Astrocyte of the cerebellum (primary cell): Measurements from ENCODE around the gene KCNE2.
"Not testable (repeated sequence)": the region's sequence is repeated elsewhere in the genome, so short reads cannot be mapped to it uniquely, and the experiment has no call there.

Source experiments
- DNase-seq: peaks from one replicate; pipeline ENCODE4 v3.0.0-alpha.2; 2011; ENCODE audit warnings: low read depth
- H3K4me3 ChIP-seq: 2 replicates; pipeline ENCODE4 v1.5.1; 2011; ENCODE audit warnings: mild to moderate bottlenecking, low read depth, low read length, moderate library complexity
- in situ Hi-C: cut with HindIII; loops from 2 replicates; pipeline ENCODE4 v1.10.0; 2017; ENCODE audit warnings: low sequenced_read_pairs
- TF ChIP-seq, protein P1 (sequence below): IDR thresholded peaks from 2 replicates; pipeline ENCODE4 v1.5.1; 2012; ENCODE audit warnings: low read length, low read depth, moderate library complexity, mild to moderate bottlenecking; ENCODE audit errors: missing control alignments

KCNE2 gene

DNA sequence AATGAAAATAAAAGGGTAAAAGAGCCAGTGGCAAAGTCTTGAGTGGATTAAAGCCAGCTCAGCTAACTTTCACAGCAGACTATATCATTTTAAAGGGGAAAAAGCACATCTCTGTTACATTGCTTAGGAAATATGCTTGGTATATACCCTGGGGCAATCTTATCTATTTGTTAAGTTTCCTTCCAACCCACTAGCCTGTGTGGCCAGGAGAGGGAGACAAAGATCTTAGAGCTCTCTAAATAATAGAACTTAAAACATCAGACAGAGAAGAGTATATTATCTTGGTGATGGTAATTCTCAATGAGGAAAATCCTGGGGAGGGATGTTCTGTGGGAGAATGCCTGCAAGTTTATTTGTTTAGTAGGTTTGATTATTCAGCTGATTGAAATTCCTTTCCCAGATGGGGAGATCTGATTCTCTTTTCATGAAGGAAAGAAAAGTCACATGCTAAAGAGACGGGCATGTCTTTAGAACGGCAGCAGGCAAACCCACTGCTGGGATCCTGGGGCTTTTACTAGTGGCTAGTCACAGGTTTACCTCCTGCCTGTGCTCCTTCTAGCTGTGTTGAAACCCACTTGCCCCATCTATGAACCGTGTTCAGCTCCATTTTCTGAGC is 3.6 kb downstream of the KCNE2 start:
- H3K4me3 ChIP-seq, result no peak overlapping the region
- TF ChIP-seq, protein P1, sequence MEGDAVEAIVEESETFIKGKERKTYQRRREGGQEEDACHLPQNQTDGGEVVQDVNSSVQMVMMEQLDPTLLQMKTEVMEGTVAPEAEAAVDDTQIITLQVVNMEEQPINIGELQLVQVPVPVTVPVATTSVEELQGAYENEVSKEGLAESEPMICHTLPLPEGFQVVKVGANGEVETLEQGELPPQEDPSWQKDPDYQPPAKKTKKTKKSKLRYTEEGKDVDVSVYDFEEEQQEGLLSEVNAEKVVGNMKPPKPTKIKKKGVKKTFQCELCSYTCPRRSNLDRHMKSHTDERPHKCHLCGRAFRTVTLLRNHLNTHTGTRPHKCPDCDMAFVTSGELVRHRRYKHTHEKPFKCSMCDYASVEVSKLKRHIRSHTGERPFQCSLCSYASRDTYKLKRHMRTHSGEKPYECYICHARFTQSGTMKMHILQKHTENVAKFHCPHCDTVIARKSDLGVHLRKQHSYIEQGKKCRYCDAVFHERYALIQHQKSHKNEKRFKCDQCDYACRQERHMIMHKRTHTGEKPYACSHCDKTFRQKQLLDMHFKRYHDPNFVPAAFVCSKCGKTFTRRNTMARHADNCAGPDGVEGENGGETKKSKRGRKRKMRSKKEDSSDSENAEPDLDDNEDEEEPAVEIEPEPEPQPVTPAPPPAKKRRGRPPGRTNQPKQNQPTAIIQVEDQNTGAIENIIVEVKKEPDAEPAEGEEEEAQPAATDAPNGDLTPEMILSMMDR, result peak; percentile 86
- in situ Hi-C loops, result no loop called here
- peak; percentile 79 for DNase-seq

DNA sequence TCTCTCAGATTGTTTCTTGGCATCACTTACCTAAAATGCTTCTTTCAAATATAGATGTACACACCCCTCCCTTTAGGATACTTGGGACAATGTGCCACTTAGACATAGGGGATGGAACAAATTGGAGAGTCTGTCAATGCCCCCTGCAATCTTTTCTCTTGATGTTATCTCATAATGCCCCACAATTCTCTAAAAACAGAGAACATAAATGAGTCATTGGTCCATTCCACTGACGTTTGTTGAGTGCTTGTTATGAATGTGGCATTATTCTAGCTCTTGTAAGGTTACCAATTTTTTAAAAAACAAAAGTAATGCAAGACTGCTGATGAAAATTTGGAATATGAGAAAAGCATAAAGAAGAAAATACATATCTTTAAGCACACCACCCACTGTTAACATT is 5.9 kb downstream of the KCNE2 start:
- DNase-seq, result no peak
- in situ Hi-C loops, result no loop called here
- TF ChIP-seq, protein P1, result no peak
- H3K4me3 ChIP-seq, result no peak overlapping the region

DNA sequence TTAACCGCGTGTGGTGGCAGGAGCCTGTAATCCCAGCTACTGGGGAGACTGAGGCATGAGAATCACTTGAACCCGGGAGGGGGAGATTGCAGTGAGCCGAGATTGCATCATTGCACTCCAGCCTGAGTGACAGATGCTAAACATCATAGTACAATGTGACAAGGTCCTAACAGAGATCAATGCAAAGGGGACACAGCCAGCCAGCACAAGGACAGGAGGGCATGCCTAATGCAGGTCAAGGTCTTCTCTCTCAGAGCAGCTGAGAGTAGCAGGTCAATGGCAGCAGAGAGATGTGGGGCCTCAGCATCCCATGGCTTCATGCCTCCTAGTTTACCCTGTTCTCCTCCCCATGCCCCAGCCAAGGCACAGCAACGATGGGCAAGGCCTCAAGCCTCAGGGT is 8.5 kb downstream of the KCNE2 start:
- DNase-seq, result no peak
- no peak overlapping the region for H3K4me3 ChIP-seq
- TF ChIP-seq, protein P1, result no peak
- in situ Hi-C loops, result no loop called here

DNA sequence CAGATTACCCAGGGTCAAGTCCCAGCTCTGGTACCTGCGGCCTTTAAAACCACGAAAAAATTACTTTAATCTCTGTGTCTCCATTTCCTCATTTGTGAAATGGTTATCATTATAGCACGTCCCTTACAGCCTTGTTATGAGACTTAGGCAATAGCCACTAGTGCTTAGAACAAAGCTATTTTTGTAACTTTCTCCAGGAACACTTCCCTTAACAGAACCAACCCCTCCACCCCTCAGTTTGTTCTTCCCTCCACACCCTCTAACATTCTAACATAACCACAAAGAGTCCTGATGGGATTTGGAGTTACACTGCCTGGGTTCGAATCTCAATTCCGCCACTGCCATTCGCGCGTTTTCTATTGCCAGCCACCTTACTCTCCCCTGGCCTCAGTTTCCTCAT is 10.7 kb downstream of the KCNE2 start:
- DNase-seq, H3K4me3 ChIP-seq, in situ Hi-C loops: not testable (repeated sequence)

DNA sequence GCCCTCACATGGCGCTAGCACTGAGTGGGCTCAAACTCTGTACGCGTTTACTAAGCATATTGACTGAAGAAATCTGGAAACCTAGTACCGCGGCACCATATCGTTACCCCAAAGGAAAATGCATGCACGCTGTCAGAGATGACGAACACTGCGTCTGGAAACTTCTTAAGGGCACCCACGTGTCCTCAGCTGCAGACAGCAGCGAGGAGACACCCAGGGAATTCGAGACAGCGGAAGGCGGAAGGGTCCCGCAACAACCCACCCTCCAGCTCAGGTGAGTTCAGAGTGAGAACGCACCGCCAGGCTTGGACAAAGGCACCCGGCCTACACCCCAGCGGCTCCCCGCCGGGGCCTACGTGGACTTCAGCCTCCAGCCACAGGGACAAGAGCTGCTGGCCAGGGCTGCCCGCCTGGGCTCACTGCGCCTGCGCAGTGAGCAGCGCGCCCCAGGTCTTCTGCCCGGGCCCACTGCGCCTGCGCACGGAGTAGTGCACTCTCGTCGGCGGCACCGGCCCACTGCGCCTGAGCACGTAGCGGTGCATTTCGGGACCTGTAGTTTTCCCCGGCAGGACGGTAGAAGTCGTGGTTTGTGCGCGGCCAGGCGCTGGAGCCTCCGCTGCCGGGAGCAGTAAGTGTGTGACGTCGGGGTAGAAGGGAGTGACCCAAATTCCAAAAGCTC is 11.3 kb downstream of the KCNE2 start, which contains the start of gene SMIM11:
SMIM11 (plus strand) TSS at position 568 of the 679 bp plus-strand sequence. CDS start 3,998 bp downstream, outside the sequence.
- DNase-seq, in situ Hi-C loops, H3K4me3 ChIP-seq: not testable (repeated sequence)

DNA sequence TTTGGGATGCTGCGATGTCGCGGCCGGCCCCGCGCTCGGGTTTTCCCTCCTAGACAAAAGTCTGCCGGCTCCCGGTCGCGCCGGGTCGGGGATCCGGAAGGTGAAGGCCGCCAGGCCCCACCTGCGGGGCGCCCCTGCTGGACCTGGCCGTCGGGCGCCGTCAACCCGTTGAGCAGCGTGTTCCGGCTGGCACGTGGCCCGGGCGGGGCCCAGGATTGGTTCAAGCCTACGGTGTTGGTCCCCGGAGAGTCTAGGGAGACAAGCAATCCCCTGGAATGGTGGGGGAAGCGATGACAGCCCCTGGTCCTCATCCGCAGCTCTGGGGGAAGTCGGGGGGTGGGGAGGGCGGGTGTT is 11.8 kb downstream of the KCNE2 start:
- H3K4me3 ChIP-seq, in situ Hi-C loops, DNase-seq: not testable (repeated sequence)

DNA sequence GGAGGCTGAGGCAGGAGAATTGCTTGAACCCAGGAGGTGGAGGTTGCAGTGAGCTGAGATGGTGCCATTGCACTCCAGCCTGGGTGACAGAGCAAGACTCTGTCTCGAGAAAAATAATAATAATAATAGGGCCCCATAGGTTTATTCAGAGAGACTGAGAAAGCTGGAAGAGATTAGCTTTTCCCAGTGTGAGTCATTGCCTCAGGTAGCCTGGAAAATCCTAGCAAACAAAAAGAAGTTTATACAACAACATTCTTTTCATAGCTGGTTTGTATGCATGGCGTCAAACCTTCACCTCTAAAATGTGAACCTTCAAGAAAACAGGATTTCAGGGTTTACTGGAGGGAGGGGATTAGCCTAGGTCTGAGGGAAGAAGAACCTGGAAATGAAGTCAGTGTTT is 19.3 kb downstream of the KCNE2 start:
- in situ Hi-C loops, DNase-seq, H3K4me3 ChIP-seq: not testable (repeated sequence)

DNA sequence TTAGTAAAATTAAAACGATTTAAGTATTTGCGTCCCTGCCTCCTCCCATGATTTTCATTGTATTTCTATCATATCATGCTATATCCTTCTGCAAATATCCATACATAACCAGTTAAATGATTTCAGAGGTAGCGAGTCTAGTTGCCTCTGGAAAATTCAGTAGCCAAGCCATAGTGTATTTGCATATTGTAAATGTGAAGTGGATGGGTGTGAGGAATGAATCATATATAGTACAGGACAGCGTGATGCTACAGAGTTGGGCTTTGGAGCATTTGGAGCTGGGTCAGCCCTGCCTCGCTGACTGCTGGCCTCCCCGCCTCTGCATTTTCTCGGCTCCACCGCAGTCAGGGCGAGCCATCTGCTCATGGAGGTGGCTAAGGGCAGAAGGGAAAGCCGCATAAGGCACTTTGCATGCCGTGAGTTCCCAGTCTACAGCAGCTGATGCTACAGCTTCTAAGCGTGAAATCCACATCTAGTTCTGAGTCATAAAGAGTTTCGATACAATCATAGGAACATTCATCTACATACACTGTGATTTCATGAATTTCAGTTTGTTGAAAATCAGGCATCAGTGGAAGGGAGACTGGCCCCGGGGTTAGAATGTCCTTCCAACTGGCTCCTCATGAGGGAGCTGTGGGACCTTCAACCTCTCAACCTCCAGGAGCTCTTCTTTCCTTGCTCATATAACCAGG is 20.1 kb downstream of the KCNE2 start:
- in situ Hi-C loops, H3K4me3 ChIP-seq, DNase-seq: not testable (repeated sequence)

DNA sequence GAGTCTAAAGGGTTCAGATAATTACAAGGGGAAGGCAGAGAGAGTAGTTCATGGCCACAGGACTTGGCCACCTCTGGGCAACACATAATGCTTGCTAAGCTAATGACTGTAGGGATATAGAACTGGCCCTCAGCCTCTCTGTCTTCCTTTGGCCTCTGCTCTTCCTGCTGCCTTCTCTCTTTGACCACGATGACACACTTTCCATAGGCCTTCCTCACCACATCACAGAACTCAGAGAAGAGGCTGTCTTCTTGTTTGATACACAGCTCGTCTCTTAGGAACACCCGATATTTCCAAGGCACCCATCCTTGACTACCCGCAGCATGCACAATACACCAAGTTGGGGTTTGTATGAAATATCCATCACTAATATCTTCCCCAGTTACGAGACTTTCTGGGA is 36.7 kb downstream of the KCNE2 start:
- DNase-seq, in situ Hi-C loops: not testable (repeated sequence)

DNA sequence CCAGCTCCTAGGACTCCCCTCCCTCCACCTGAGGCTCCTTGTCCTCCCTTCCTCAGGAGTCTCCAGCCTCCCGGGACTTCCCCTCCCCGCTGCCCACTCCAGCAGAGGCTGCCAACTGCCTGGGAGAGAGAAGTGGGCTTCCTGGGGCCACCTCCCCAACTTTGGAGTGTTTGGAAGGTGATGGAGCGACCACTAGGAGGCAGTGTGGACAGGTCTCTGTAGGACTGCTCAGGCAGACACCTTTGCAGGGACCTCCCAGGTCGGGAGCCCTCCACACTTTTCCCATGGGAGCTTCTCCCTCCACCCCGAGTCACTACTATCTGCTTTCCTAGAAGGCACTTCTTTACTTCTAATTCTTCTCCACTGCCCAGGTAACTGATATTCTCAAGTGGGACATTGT is 40.9 kb downstream of the KCNE2 start:
- H3K4me3 ChIP-seq, in situ Hi-C loops, DNase-seq: not testable (repeated sequence)

More for the DNA sequence above, 36.7 kb downstream of the KCNE2 start:
- not testable (repeated sequence) for H3K4me3 ChIP-seq

DNA sequence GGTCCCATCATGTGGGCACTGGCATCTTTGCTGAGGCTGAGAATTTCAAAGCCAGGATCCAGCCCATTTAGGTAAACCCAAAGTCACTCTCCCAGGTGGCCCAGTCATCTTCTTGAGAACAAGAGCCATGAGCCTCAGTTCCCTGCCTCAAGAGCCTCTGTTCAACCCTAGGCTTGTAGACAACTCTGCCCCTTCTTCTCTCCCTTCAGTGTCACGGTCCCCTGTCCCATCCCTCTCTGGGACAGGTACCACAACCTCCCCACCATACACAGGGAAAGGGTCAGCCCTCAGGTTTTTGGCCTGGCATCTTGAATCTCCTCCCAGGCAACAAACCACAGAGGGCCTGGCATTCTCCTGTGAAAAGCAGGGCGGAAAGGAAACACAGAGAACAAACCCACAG is 41.9 kb downstream of the KCNE2 start:
- H3K4me3 ChIP-seq, in situ Hi-C loops, DNase-seq: not testable (repeated sequence)

DNA sequence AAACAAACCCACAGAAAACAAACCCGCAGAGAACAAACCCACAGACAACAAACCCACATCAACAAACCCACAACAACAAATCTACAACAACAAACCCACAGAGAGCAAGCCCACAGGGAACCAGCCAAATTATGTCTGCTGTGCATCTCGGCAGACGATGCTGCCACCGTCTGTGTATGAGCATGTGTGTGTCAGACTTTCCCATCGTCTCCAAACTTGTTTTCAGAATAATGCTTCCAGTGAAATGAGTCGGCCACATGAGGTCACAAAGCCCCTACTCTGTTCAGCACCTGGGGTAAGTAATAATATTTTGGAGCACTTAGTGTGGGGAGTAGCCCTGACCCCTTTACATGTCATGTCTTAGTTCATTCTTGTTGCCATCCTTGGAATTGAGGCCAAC is 42.3 kb downstream of the KCNE2 start:
- in situ Hi-C loops, DNase-seq, H3K4me3 ChIP-seq: not testable (repeated sequence)

DNA sequence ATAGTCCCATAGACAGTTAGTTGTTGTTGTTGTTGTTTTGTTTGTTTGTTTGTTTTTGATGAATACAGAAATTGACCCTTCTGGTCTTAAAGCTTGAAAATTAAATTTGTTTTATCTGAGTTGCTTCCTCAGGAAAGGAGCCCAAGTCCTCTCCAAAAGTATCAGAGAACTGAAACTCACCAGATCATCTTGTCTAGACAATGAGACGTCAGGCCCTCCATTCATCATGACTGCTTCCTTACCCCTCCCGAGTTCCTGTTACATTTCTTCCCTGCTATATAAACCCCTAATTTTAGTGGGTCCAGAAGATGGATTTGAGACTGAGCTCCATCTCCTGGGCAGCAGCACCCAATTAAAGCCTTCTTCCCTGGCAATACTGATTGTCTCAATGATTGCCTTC is 42.9 kb downstream of the KCNE2 start:
- in situ Hi-C loops, DNase-seq, H3K4me3 ChIP-seq: not testable (repeated sequence)

DNA sequence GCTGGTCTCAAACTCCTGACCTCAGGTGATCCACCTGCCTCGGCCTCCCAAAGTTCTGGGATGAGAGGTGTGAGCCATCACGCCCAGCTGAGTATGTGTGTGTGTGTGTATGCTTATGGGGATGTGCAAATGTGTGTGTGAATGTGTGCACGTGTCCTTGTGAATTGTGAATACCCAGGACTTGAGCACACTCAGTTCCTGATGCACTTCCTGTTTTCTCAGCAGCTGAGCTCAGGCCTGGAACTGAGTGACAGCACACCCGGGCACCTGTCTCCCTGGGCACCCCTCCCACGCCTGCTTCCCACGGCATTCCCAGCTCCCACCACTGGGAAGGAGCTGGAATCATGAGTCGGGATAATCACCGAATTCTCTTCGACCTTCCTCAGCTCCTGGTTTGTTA is 43.5 kb downstream of the KCNE2 start:
- H3K4me3 ChIP-seq, DNase-seq, in situ Hi-C loops: not testable (repeated sequence)
